Measurements from ENCODE around the gene CHIC2. TPM values are rescaled to one million over a fixed set of nuclear protein-coding genes. Genes with fewer than 3 reads are reported as not detected.

CHIC2 gene
- total and polyA plus RNA-seq, 2 of the 8 experiments (the other 6 are each of a cell fraction or from before 2014, with no cell fraction given) = 4.5 to 10.9 TPM

- TF ChIP-seq ZNF274 (IDR thresholded peaks at IDR 0.05; ENCODE audit: borderline replicate concordance, extremely low read depth, low read length) (no peak), TEAD4 (IDR thresholded peaks at IDR 0.05; ENCODE audit: low read depth, low read length) (no peak), MAFK (IDR thresholded peaks at IDR 0.05; ENCODE audit: low read depth, low read length) (no peak)
Measured at GRCh38 chr4:54066718-54067129, 2.3 kb upstream of the CHIC2 start (continued).

Data from H1 (cell line).